MM.1S (cell line): ENCODE data around the gene EXOC4.

Experiments
- DNase-seq: peaks from one replicate; pipeline ENCODE4 v3.0.0-alpha.2; 2015
- H2AFZ ChIP-seq: fragments of 300-600 bp; sonication (generic); 2 replicates; pipeline ENCODE4 v1.6.0; 2016; ENCODE audit warnings: antibody characterized with exemption, low read length
- H3F3A ChIP-seq: fragments of 300-600 bp; sonication (generic); 2 replicates; pipeline ENCODE4 v1.6.1; 2016; ENCODE audit warnings: mild to moderate bottlenecking, antibody characterized with exemption, low read length, moderate library complexity, mixed read lengths; ENCODE audit not compliant: insufficient read depth
- H3K27ac ChIP-seq: fragments of 300-600 bp; sonication (generic); 2 replicates; pipeline ENCODE4 v1.5.1; 2016; ENCODE audit warnings: mild to moderate bottlenecking, low read length
- H3K27me3 ChIP-seq: fragments of 300-600 bp; sonication (generic); replicated peaks from 2 replicates; pipeline ENCODE4 v1.6.0; 2016; ENCODE audit warnings: low read length; ENCODE audit not compliant: insufficient read depth
- H3K36me3 ChIP-seq: fragments of 300-600 bp; sonication (generic); replicated peaks from 2 replicates; pipeline ENCODE4 v1.6.1; 2016; ENCODE audit warnings: mild to moderate bottlenecking, low read length, mixed read lengths; ENCODE audit not compliant: insufficient read depth
- H3K4me1 ChIP-seq: fragments of 300-600 bp; sonication (generic); 2 replicates; pipeline ENCODE4 v1.6.1; 2016; ENCODE audit warnings: low read length, mixed read lengths
- H3K4me2 ChIP-seq: fragments of 300-600 bp; sonication (generic); 2 replicates; pipeline ENCODE4 v1.6.0; 2016; ENCODE audit warnings: low read depth, low read length
- H3K4me3 ChIP-seq: fragments of 300-600 bp; sonication (generic); 2 replicates; pipeline ENCODE4 v1.5.1; 2016; ENCODE audit warnings: low read length, mixed read lengths
- H3K79me2 ChIP-seq: fragments of 300-600 bp; sonication (generic); 2 replicates; pipeline ENCODE4 v1.6.1; 2016; ENCODE audit warnings: mixed run types, low read length, mixed read lengths
- H3K9ac ChIP-seq: fragments of 300-600 bp; sonication (generic); 2 replicates; pipeline ENCODE4 v1.6.1; 2016; ENCODE audit warnings: low read length, mixed read lengths
- H3K9me2 ChIP-seq: fragments of 300-600 bp; sonication (generic); replicated peaks from 2 replicates; pipeline ENCODE4 v1.6.1; 2016; ENCODE audit warnings: mild to moderate bottlenecking, low read length, mixed read lengths; ENCODE audit not compliant: insufficient read depth
- H3K9me3 ChIP-seq: fragments of 300-600 bp; sonication (generic); replicated peaks from 2 replicates; pipeline ENCODE4 v1.6.1; 2016; ENCODE audit warnings: mild to moderate bottlenecking, low read length, mixed read lengths; ENCODE audit not compliant: insufficient read depth
- H4K20me1 ChIP-seq: fragments of 300-600 bp; sonication (generic); 2 replicates; pipeline ENCODE4 v1.6.1; 2016; ENCODE audit warnings: mild to moderate bottlenecking, low read length, moderate library complexity, mixed read lengths; ENCODE audit not compliant: insufficient read depth
- EZH2 ChIP-seq: fragments of 300-600 bp; sonication (generic); optimal IDR thresholded peaks from 2 replicates; pipeline ENCODE3; 2017; ENCODE audit warnings: low read depth, mild to moderate bottlenecking, antibody characterized with exemption, low read length, mixed read lengths
- EZH2phosphoT487 ChIP-seq: fragments of 300-600 bp; sonication (generic); IDR thresholded peaks from 2 replicates; pipeline ENCODE4 v1.6.1; 2018; ENCODE audit warnings: antibody characterized with exemption, low read length
- TF ChIP-seq, protein P1 (sequence below): fragments of 300-600 bp; sonication (generic); IDR thresholded peaks from 2 replicates; pipeline ENCODE4 v1.5.1; 2016; ENCODE audit warnings: antibody characterized with exemption, low read length, mixed read lengths

EXOC4 gene

DNA sequence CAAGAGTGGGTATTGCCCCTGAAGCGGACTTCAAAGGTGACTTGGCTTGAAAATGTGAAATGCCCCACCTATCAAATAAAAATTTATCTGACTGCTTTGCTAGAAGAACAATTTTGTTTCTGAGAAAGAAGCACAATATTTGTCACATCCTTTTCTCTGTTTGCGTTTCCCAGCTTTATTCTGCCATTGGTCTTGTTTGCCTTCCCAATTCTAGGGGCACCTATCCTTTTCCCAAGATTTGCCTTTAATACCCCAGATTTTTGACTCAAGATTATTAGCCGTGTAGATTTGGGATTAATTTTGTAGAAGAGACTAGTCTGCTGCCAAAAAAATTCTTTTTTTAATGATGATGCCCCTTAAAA is 764.0 kb downstream of the EXOC4 start:
- no peak overlapping the region for H2AFZ ChIP-seq
- no peaks in the 10 kb centered on the region for H3K36me3 ChIP-seq
- no peaks in the 10 kb centered on the region for H3K9me3 ChIP-seq
- no peak for DNase-seq
- H3K27me3 ChIP-seq: no peaks in the 10 kb centered on the region
- H3K4me3 ChIP-seq: no peak overlapping the region
- H3K4me1 ChIP-seq: 0 out of 2 replicates have a peak, but pooled peaks cover under 1% of the 10 kb centered on the region
- TF ChIP-seq EZH2phosphoT487 (no peak), EZH2 (no peak)
- TF ChIP-seq, protein P1, sequence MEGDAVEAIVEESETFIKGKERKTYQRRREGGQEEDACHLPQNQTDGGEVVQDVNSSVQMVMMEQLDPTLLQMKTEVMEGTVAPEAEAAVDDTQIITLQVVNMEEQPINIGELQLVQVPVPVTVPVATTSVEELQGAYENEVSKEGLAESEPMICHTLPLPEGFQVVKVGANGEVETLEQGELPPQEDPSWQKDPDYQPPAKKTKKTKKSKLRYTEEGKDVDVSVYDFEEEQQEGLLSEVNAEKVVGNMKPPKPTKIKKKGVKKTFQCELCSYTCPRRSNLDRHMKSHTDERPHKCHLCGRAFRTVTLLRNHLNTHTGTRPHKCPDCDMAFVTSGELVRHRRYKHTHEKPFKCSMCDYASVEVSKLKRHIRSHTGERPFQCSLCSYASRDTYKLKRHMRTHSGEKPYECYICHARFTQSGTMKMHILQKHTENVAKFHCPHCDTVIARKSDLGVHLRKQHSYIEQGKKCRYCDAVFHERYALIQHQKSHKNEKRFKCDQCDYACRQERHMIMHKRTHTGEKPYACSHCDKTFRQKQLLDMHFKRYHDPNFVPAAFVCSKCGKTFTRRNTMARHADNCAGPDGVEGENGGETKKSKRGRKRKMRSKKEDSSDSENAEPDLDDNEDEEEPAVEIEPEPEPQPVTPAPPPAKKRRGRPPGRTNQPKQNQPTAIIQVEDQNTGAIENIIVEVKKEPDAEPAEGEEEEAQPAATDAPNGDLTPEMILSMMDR: no peak
- no peaks in the 10 kb centered on the region for H4K20me1 ChIP-seq
- H3K27ac ChIP-seq: no peak overlapping the region
- no peak overlapping the region for H3K9ac ChIP-seq
- no peaks in the 10 kb centered on the region for H3K9me2 ChIP-seq
- H3K4me2 ChIP-seq: no peak overlapping the region
- H3K79me2 ChIP-seq: no peaks in the 10 kb centered on the region
- no peaks in the 10 kb centered on the region for H3F3A ChIP-seq

DNA sequence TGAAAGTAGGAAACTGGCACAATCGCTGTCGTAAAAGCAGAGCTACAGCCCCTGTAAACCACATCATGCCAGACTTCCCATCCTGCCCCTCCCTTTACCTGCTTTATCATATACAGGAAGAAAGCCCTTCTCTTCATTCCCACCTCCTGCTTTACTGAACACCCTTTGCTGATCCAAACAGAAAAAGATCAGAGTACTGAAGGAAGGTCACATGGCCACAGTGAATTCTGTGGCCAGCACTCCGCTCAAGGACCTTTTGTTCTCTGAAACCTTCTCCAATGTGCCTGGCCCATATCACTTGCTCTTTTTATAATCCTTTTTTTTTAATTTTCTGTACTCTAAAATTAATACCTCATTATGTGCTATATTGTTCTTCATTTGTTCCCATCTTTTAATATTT is 765.4 kb downstream of the EXOC4 start:
- no peak for TF ChIP-seq EZH2
- TF ChIP-seq EZH2phosphoT487: no peak
- TF ChIP-seq, protein P1: no peak
- no peaks in the 10 kb centered on the region for H3K9me3 ChIP-seq
- no peak overlapping the region for H3K9ac ChIP-seq
- no peaks in the 10 kb centered on the region for H3K27me3 ChIP-seq
- no peak for DNase-seq
- no peaks in the 10 kb centered on the region for H3K9me2 ChIP-seq
- H3K4me2 ChIP-seq: no peak overlapping the region
- no peak overlapping the region for H3K4me3 ChIP-seq
- H3F3A ChIP-seq: no peaks in the 10 kb centered on the region
- H4K20me1 ChIP-seq: no peaks in the 10 kb centered on the region
- H3K4me1 ChIP-seq: 0 out of 2 replicates have a peak, but pooled peaks cover 5% of the 10 kb centered on the region
- no peaks in the 10 kb centered on the region for H3K79me2 ChIP-seq
- H3K36me3 ChIP-seq: no peaks in the 10 kb centered on the region
- H3K27ac ChIP-seq: no peak overlapping the region
- no peak overlapping the region for H2AFZ ChIP-seq

DNA sequence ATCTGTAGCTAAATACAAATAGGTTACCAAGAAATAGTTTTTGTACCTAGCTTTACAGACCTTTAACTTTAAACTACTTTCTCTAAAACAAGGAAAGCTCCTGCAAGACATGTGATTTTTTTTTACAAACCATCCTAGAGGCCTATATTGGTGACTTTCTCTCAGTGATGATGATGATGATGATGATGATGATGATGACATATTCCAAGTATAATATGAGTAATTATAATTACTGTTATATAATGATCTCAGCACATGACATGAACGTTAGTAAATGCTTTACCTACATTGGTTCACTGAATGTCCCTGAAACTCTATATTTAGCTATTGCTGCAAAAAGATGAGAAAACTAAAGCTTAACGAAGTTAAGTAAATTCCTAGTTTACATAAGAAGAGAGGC is 766.4 kb downstream of the EXOC4 start:
- no peak for DNase-seq
- Histone ChIP-seq H3K4me2 (no peak overlapping the region), H3F3A (no peaks in the 10 kb centered on the region), H3K27ac (no peak overlapping the region), H3K4me1 (0 out of 2 replicates have a peak, but pooled peaks cover 5% of the 10 kb centered on the region), H3K9me3 (no peaks in the 10 kb centered on the region), H4K20me1 (no peaks in the 10 kb centered on the region), H2AFZ (no peak overlapping the region), H3K36me3 (no peaks in the 10 kb centered on the region), H3K27me3 (no peaks in the 10 kb centered on the region), H3K79me2 (no peaks in the 10 kb centered on the region), H3K4me3 (no peak overlapping the region), H3K9ac (no peak overlapping the region), H3K9me2 (no peaks in the 10 kb centered on the region)
- TF ChIP-seq, protein P1: no peak
- TF ChIP-seq EZH2phosphoT487 (no peak), EZH2 (no peak)

DNA sequence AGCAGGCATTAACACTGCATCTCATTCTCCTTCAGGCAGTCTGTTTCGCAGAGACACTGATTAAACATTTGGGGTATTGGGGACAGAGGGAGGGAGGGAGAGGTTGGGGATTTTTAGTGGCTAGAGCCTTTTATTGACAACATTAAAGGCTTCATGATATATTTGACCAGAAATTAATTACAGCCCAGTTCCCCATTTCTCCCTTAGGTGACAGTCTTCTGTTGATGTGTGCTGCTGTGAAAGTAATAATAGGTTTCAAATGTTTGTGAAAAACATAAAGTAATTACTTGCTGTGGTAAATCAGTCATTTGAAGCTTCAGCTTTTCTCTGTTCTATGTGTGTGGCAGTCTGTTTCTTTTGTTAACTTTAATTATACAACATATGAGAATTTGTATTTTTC is 769.0 kb downstream of the EXOC4 start:
- H4K20me1 ChIP-seq: no peaks in the 10 kb centered on the region
- H2AFZ ChIP-seq: no peak overlapping the region
- H3K4me2 ChIP-seq: no peak overlapping the region
- no peaks in the 10 kb centered on the region for H3F3A ChIP-seq
- no peaks in the 10 kb centered on the region for H3K27me3 ChIP-seq
- H3K4me3 ChIP-seq: no peak overlapping the region
- TF ChIP-seq, protein P1: peak; percentile 26; the same call in 1 of the 2 replicates
- TF ChIP-seq EZH2: no peak
- no peak for TF ChIP-seq EZH2phosphoT487
- H3K36me3 ChIP-seq: no peaks in the 10 kb centered on the region
- no peak overlapping the region for H3K27ac ChIP-seq
- H3K9me2 ChIP-seq: no peaks in the 10 kb centered on the region
- 0 out of 2 replicates have a peak, but pooled peaks cover 5% of the 10 kb centered on the region for H3K4me1 ChIP-seq
- no peaks in the 10 kb centered on the region for H3K79me2 ChIP-seq
- no peak overlapping the region for H3K9ac ChIP-seq
- H3K9me3 ChIP-seq: no peaks in the 10 kb centered on the region
- DNase-seq: no peak
